Measurements from ENCODE around the gene SPRN.
"Not testable (repeated sequence)": the region's sequence is repeated elsewhere in the genome, so short reads cannot be mapped to it uniquely, and the experiment has no call there.

The SPRN gene, protein sequence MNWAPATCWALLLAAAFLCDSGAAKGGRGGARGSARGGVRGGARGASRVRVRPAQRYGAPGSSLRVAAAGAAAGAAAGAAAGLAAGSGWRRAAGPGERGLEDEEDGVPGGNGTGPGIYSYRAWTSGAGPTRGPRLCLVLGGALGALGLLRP

DNA sequence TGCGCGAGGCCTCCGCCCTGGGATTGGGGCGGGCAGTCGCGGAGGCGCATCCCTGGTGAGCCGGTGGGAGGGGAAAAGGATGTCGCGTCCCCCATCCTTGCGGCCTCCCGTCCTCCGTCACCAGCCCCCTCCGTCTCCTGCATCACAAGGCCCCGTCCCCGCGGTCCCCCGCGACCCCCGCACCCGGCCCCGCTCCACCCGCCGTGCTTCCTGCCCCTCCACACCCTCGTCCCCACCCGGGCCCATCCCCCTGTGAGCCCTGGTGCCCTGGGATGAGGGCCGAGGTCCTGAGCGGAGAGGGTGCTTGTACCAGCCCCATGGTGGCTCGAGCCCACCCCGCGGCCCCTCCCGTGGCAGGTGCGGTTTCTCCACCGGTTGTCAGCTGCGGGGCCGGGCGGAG is at the start of gene SPRN:
SPRN (minus strand) TSS at position 25 of the 400 bp plus-strand sequence. CDS start 944 bp downstream, outside the sequence.
- not testable (repeated sequence) for DNase-seq (ENCODE audit: low read depth)

DNA sequence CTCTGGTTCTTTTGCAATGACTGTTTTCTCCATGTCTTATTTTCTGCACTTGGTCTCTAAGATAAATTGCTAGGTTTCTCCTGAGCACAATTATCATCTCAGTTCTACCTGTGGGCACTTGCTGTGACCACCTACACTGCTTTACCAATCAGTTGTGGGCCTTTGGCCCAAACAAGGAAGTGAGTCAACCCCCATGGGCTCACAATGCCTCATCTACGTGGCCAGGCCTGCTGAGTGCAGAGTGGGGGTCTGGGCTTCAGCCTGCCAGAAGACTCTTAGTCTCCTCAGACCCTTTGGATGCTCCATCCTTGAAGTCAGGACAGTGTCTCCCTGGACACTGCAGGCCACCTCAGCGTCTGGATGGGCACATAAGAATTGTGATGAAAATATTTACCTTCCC is 49.6 kb upstream of the SPRN start:
- DNase-seq (ENCODE audit: low read depth), result no peak

DNA sequence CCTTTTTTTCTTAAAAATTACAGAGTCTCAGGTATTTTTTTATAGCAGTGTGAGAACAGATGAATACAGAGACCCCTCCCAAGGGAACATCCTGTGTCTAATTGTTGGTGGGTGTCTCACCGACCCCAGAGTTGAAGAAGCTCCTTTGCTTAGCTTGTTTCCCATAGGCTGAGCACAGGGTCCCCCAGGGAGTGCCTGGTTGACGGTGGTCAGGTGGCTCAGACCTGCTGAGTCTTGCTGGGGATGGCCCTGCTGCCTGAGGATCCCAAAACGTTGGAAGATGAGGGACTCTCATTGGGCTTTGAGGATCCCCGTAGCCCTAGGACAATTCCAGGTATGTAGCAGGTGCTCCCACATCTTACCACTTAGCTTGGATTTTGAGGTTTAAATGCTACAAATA is 48.8 kb upstream of the SPRN start:
- DNase-seq (ENCODE audit: low read depth), result no peak

DNA sequence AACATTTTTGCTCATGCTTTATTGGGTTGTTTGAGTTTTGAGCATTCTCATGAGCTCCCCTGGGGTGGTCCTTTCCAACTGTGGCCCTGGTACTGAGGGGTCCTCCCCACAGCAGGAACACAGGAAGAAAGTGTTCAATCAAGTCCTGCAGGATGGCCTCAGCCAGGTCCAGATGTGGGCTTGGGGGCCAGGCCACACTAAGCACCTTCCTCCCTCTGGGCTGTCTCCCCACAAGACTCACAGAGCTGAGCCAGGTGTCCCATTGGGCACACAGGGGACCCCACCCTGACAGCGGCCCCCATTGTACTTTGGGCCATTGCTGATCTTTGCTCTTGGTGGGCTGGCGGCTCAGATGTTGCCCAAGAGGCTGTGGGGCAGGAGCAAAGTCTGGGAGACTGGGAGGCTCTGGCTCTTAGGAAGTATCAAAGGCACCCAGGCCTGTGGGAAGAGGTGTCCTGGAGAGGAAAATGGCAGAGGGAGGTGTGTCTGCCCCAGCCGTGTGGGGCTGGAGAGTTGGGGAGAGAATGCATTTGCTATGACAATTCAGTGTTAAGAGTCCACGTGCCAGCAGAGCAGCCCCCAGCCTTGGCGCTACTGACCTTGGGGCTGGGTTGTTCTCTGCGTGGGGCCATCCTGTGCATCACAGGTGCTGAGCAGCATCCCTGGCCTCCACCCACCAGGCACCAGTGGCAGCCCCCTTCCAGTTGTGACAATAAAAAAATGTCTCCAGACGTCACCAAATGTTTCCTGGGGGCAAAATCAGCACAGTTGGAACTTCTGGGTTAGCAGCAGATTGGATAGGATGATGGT is 47.1 kb upstream of the SPRN start:
- DNase-seq (ENCODE audit: low read depth), result no peak

DNA sequence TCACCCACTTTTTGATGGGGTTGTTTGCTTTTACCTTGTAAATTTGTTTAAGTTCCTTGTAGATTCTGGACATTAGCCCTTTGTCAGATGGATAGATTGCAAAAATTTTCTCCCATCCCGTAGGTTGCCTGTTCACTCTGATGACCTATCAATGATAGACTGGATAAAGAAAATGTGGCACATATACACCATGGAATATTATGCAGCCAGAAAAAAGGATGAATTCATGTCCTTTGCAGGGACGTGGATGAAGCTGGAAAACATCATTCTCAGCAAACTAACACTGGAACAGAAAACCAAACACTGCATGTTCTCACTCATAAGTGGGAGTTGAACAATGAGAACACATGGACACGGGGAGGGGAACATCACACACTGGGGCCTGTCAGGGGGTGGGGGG is 44.8 kb upstream of the SPRN start:
- not testable (repeated sequence) for DNase-seq (ENCODE audit: low read depth)

DNA sequence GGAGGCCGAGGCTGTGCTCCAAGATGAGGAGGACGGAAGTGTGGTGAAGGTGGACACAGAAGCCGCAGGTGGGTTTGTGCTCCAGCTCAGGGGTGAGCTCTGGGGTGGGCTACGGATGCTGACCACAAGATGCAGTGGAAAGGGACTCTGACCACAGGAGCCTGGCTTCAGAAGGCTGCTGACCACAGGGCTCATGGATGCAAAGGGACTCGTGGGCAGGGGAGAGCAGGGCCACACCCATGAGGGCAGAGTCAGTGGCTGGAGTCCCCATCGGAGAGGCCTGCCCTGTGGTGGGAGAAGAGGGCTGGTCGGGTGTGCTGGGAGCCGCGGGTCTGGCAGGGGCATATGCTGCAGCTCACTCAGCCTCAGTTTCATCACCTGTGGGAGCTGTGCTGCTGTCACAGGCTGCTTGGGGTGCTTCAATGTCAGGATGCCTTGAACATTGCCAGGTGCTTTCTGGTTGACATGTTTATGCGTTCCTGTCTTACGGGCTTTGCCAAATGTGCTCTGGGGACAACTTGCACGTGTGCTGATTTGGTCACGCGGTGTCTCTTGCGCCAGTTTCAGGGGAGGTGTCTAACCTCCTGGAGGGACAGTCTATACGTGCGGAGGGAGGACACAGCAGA is 43.0 kb upstream of the SPRN start:
- no peak for DNase-seq (ENCODE audit: low read depth)

DNA sequence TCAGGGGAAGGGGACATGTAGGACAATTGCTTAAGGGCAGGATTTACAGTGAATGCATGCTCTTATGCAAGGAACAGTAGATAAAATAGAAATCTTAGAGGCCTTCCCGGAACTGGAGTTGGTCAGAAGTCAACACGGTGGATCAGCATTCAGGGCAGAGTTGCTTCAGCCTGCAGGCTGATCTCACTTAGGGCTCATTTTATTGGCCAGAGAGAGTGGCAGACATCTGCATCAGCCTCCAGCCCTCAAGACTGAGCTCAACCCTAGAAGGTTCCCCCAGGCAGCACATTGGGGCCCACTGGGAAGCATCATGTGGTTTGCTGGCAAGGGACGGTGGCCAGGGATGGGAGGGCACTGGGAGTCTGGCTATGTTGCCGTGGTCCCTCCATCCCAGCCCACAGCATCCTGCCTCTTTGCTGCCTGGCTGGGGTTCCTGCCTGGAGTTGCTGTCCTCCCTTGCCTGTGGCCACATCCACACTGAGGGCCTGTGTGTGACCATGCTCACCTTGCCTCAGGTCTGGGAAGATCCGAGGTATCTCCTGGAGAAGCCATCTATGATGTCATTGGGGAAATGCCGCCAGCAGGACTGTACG is 42.4 kb upstream of the SPRN start:
- no peak for DNase-seq (ENCODE audit: low read depth)

DNA sequence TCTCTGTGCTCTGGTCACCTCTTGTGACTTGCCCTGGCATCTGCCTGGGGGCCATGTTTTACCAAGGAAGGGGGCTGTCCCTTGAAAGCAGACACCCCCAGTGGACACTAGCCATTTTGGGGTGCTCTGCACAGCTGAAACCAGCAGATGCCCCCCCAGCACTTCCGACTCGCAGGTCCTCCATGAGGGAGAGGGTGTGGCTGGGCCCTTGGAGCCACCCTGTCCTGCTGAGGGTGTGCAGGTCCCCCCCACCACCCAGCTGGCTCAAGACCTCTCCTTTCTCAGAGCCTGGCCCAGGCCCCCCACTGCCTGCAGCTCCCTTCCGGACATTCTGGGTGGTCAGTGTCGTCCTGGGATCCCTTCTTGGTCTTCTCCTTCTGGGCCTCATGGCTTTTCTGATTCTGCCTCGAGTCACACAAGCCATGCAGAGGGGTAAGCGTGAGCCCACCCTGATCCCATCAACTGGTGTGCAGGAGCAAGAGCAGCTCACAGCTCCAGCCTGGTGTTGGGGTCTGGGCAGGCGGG is 41.6 kb upstream of the SPRN start:
- no peak for DNase-seq (ENCODE audit: low read depth)

DNA sequence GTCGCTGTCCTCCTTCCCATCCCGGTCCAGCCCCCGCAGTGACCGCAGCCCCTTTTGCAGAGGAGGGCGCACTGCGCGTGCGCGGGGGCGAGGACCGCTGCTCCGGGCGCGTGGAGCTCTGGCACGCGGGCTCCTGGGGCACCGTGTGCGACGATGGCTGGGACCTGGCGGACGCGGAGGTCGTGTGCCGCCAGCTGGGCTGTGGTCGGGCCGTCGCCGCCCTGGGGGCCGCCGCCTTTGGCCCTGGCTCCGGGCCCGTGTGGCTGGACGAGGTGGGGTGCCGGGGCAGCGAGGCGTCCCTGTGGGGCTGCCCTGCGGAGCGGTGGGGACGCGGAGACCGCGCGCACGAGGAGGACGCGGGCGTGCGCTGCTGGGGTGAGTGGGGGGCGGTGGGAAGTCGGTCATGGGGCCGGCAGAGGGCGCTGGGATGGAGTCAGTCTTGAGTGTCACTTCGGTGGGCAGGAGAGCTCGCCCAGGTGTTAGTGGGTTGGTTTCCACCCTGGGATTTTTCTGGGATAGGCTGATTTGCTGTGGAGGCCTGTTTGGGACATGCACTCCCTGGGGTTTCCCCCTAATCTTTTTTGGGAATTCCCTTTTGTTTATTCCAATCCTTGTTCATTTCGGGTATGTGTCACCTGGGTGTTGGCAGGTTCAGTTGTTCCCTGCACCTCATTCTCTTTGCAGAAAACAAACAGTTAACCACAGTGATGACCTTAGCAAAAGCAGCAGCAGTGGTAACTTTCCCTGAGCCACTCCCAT is 40.9 kb upstream of the SPRN start:
- no peak for DNase-seq (ENCODE audit: low read depth)

DNA sequence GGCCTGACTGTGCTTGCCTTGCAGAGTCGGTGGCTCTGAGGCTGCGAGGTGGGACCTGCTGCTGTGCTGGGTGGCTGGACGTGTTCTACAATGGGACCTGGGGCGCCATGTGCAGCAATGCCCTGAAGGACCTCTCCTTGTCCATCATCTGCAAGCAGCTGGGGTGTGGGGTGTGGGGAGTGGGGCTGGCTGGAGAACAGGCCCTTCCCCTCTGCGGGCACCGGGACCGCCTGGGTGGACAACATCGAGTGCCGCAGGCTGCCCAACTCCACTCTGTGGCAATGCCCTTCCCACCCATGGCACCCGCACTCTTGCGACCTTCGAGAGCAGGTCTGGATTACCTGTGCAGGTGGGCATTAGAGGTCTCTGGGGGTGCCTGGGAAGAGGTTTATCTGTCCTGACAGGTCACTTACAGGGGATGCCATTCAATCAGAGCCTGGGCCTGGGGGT is 40.2 kb upstream of the SPRN start:
- no peak for DNase-seq (ENCODE audit: low read depth)

DNA sequence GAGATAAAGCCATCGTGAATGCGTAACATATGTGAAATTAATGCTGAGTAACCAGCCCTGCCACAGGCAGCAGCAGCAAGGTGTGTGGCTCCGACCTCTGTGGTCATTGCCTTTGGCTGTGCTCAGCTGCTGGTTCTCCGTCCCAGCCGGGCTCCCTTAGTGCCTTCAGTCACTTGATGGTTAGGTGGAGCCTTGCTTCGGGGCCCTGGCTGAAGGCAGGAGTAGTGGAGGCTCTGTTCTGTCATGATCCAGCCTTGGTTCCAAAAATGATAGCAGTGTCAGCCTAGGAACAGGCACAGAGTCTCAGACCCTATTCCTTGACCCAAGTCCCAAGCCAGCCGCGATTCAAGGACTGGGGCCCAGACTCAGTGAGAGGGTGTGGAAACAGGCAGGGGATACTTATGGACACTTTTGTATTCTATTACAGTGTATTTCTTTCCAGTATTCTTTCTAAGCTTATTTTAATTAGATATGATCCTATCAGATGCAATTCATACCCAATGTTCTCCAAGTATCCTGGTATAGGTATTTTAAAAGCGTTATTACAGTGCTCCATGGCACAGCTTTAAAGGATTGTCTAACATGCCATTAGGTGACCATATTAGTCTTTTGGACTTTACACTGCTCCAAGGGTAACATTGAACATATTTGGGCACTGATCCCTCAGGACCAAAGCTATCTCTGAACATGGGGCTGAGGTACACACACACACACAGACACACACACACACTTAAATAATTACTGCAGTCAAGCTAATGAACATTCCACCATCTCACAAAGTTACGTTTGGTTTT is 38.3 kb upstream of the SPRN start:
- DNase-seq (ENCODE audit: low read depth), result no peak

DNA sequence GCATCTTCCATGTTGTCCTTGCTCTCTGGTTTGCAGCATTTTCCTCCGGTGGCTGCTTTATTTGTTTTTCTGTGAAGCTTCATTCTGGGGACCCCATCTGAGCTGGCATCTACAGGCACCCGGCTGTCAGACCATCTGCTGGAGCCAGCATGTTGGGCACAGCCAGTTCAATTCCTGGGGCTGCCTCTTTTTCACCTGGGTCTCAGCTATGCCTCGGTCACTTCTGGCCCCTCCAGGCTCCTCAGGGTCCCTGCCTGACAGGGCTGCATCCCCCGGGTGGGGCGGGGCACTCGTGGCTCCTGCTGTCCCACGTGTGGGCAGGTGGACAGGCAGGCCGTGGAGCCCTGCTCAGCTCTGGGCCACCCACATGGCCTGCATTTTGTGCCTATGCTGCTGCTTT is 37.4 kb upstream of the SPRN start:
- no peak for DNase-seq (ENCODE audit: low read depth)

DNA sequence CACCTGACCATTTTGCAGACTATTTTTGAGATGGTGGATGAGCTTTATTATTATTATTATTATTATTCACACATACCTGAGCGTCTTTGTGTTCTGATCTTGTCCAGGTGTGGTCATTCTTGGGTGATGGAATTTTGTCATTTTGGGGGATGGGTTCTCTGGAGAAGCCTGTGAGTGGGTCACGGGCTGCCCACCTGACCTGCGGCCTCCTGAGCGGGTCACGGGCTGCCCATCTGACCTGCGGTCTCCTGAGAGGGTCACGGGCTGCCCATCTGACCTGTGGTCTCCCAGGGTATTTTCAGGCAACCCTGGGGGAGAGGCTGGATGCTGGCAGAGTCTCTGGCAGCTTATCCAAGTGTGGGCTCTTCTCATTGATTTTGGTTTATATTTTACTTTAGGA is 36.6 kb upstream of the SPRN start:
- no peak for DNase-seq (ENCODE audit: low read depth)

DNA sequence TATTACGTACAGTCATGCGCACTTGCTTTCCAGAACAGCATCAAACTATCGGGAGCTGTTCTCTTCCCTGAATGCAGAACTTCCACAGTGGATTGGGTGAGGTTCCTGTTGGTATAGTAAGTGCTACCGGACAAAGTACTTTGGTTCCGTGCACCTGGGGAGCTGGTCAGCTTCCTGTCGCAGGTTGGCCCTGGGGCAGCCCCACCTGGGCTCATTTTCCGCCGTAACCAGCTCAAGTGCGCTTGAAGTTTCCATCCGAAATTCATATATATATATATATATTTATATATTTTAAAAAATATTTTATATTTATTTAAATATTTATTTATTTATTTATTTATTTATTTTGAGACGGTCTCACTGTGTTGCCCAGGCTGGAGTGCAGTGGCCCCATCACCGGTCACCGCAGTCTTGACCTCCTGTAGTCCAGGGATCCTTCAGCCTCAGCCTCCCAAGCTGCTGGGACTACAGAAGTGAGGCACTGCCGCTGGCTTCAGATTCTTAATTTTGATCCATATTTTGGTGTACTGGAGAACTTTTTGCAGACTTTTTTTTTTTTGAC is 35.9 kb upstream of the SPRN start:
- no peak for DNase-seq (ENCODE audit: low read depth)

DNA sequence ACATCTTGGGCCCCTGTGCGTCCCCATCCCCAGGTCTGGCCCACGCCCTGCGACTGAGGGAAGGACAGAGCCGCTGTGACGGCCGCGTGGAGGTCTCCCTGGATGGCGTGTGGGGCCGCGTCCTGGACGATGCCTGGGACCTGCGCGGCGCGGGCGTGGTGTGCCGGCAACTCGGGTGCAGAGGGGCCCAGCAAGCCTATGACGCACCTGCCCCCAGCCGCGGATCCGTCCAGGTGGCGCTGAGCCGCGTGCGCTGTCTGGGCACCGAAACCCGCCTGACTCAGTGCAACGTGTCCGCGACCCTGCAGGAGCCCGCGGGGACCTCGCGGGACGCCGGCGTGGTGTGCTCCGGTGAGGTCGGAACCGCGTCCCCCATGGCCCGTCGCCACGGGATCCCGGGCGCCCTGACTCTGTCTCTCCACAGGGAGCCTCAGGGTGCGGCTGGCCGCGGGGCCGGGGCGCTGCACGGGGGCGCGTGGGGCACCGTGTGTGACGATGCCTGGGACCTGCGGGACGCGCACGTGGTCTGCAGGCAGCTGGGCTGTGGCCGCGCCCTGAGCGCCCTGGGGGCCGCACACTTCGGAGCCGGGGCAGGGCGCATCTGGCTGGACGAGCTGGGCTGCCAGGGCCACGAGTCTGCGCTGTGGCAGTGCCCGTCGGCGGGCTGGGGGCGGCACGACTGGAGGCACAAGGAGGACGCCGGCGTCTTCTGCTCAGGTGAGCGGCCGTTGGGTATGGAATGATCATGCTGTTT is 35.2 kb upstream of the SPRN start:
- DNase-seq (ENCODE audit: low read depth), result no peak

DNA sequence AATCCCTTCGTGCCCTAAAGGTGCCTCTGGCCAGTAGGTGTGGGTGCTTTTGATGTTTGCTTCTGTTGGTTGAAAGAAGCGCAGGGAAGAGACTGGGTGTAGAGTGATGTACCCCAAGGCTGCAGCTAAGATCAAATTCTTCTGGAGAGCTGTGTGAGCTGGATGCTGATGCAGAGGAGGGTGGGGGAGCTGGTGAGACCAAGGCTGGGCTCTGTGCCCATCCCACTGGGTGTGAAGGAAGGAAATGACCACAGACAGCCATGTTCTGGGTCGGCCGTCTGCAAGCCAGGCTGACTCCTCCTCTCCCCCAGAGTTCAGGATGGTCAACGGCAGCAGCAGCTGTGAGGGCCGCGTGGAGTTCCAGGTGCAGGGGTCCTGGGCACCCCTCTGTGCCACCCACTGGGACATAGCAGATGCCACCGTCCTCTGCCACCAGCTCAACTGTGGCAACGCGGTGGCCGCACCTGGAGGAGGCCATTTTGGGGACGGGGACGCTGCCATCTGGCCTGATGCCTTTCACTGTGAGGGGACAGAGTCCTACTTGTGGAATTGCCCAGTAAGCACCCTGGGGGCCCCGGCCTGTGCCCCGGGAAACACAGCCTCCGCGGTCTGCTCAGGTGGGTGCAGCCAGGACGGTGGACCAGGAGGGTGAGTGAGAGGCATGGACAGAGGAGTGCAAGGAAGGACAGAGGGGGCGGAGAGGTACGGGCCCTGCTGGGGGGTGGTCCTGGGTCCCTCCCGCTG is 34.5 kb upstream of the SPRN start:
- DNase-seq (ENCODE audit: low read depth), result no peak

DNA sequence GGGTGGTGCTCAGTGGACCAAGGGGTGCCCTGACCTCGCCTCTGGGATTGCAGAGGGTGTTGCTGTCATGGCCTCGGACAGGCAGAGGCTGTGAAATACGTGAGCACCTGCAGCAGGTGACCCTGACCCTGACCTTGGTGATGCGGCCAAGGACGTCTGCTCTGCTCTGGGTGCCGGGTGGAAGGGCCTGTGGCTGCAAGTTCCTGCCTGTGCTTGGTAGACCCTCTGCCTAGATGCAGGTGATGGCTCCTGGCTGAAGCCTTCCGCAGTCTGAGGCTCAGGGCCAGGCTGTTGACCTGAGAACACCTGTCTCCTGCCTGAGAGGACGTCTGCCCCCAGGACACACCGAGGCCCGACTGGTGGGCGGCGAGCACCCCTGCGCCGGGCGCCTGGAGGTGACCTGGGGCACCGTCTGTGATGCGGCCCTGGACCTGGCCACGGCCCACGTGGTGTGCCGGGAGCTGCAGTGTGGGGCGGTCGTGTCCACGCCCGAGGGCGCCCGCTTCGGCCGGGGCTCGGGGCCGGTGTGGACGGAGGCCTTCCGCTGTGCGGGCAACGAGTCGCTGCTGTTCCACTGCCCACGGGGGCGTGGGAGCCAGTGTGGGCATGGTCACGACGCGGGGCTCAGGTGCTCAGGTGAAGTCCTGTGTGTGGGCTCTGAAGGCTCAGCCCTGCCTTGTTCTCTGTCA is 33.7 kb upstream of the SPRN start:
- no peak for DNase-seq (ENCODE audit: low read depth)

DNA sequence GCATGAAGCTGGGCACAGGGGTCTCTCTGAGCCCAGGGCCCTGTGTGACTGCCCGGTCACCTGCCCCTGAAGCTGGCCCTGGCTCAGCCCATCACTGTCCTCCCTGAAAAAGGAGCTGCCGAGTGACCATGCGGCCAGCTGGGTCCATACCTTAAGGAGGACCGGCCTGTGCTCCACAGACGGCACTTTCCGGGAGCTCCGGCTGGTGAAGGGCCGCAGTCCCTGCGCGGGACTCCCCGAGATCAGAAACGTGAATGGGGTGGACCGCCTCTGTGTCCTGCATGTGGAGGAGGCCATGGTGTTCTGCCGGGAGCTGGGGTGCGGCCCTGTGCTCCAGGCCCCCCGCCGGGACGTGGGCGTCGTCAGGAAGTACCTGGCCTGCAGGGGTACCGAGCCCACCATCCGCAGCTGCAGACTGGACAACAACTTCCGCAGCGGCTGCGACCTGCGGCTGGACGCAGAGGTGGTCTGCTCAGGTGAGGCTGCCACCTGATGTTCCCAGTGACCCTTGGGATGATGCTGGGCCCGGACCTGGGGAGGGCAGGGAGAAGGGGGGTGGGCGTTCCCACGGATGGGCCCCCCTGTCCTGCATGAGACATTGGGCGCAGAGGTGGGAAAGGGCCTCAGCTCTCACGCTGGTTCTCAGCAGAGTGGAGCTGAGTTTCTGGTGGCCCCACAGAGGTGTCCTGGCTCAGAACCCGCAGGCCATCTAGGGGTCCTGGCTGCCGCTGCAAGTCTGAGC is 32.8 kb upstream of the SPRN start:
- no peak for DNase-seq (ENCODE audit: low read depth)
